ENCODE results near the gene CIT.
"Not testable (repeated sequence)": the region's sequence is repeated elsewhere in the genome, so short reads cannot be mapped to it uniquely, and the experiment has no call there.

Gene CIT

DNA sequence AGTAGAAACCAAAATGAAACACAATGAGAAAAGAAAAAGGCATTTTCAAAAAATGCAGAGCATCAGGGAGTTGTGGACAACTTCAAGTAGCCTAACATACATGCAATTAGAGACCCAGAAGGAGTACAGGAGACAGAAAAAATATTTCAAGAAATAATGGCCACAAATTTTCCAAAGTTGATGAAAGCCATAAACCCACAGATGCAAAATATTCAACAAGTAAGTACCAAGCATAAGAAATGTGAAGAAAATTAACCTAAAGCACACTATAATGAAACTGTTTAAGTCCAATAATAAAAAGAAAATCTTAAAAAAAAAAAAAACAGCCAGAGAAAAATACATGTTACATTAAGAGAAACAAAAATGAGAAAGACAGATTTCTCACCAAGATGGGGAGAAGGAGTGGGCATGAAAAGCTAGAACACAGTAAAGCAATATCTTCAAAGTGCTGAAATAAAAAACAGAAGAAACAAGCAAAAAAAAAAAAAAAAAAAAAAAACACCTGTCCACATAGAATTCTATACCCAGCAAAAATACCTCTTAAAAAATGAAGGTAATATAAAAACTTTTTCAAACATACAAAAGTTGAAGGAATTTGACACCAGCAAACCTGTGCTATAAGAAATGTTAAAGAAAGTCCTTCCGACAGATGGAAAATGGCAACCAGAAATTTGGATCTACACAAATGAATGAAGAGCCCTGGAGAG is 132.1 kb downstream of the CIT start:
- DNase-seq (ENCODE audit: low read depth in 2 of 2) = no peak

- no peak for DNase-seq (ENCODE audit: low read depth in 2 of 2)
Measured at GRCh38 chr12:119742700-119743099, 134.4 kb downstream of the CIT start.

DNA sequence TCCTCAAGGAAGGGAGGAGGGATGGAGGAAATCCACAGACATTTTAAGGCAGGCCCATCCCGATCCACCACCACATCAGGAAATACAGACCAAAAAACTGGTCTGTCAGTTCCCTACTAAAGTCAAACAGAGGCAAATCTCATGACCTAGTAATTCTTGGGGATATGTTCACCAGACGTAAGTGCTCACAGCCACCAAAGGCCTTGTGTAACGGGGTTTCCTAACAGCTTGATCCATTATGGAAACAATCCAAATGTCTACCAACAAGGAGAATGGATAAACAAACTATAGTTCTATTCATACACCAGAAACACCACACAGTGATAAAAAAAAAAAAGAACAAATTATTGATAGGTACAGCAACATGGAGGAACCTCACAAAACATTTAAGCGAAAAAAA is 136.3 kb downstream of the CIT start:
- no peak for DNase-seq (ENCODE audit: low read depth in 2 of 2)

- no peak for DNase-seq (ENCODE audit: low read depth in 2 of 2)
Measured at GRCh38 chr12:119735079-119735478, 142.0 kb downstream of the CIT start.

GRCh38 chr12:119730381-119730780 is 146.7 kb downstream of the CIT start:
- DNase-seq (ENCODE audit: low read depth in 2 of 2) = no peak

DNA sequence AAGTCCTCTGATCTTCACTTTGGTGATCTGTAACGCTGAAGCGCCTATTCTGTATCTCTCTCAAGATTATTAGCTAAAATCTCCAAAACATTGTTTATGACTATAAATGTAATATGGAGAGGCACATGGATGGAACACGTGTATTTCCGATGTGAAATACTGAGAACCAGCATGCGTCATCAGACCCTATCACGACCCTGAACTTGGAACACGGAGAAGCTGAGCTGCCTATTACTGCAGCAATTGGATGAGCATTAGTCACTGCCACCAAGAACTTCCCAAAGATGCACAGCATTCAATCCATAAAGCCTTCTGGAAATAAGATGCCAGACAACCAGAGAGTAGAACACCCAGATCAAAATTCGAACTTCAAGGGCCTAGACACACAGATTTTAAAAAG is 147.2 kb downstream of the CIT start:
- no peak for DNase-seq (ENCODE audit: low read depth in 2 of 2)

GRCh38 chr12:119728444-119728745 is 148.7 kb downstream of the CIT start:
- DNase-seq (ENCODE audit: low read depth in 2 of 2) = no peak

DNA sequence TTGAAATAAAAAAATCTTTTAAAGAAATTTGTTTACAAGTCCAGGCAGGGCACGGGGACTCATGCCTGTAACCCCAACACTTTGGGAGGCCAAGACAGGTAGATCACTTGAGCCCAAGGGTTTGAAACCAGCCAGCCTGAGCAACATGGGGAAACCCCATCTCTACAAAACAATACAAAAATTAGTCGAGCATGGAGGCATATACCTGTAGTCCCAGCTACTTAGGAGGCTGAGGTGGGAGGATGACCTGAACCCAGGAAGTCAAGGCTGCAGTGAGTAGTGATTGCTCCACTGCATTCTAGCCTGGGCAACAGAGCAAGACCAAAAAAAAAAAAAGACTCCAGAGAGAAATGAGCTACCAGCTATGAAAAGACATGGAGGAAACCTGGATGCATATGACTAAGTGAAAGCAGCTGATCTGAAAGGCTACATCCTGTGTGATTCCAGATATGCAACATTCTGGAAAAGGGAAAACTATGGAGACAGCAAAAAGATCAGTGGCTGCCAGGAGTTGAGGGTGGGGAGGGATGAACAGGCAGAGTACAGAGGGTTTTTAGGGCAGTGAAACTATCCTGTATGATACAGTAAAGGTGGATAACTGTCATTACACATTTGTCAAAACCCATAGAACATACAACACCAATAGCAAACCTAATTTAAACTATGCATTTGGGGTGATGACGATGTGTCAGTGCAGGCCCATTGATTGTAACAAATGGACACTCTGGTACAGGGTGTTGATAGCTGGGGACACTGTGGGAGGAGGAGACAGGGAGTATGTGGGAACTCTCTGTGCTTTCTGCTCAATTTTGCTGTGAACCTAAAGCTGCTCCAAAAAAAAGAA is 149.3 kb downstream of the CIT start:
- no peak for DNase-seq (ENCODE audit: low read depth in 2 of 2)

- DNase-seq (ENCODE audit: low read depth in 2 of 2) = no peak
Measured at GRCh38 chr12:119725523-119725922, 151.6 kb downstream of the CIT start.

DNA sequence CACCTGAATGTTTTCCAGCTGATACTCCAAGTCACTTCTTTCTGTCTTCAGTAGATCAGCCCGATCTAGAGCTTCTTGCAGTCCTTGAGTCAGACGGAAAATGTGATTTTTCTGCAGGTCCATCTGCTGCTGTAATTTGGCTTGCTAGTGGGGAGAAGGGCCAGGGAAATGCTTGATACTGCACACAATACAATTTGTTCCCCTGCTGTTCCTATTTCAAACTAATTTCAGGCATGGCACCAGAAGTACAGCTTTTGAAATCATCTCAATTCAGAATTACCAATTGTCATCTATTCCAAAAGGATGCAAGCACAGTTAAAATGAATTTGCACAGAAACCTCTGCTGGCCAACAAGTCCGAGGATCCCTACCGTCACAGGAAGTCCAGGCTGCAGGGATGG is 155.8 kb downstream of the CIT start:
- no peak for DNase-seq (ENCODE audit: low read depth in 2 of 2)

GRCh38 chr12:119720349-119720748 is 156.8 kb downstream of the CIT start:
- DNase-seq (ENCODE audit: low read depth in 2 of 2) = no peak

- no peak for DNase-seq (ENCODE audit: low read depth in 2 of 2)
Measured at GRCh38 chr12:119718141-119718540, 159.0 kb downstream of the CIT start.

GRCh38 chr12:119715268-119715620 is 161.9 kb downstream of the CIT start:
- no peak for DNase-seq (ENCODE audit: low read depth in 2 of 2)

- no peak for DNase-seq (ENCODE audit: low read depth in 2 of 2)
Measured at GRCh38 chr12:119714614-119715267, 162.4 kb downstream of the CIT start.

DNA sequence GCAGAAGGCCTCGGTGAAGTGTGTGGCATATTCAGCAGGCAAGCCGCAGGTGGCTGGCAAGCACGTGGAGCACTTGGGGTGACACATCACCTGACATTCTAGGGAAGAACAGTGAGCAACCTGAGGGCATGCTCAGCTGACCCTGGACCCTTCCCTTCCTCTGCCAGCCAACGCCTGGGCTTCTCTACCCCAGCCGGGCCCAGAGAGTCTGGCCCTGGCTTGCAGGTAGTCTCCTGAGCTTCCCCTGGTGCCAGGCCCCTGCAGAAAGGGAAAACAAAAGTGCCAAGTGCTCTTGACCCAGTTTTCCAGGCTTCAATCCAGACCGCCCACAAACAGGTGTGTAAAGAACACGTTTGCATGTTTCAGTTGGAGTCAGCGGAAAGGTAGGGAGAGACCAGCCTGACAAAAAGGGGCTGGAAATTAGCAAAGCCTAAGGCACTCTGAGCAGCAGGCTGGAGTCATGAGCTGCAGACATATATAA is 163.5 kb downstream of the CIT start:
- no peak for DNase-seq (ENCODE audit: low read depth in 2 of 2)

GRCh38 chr12:119712721-119713120 is 164.4 kb downstream of the CIT start:
- no peak for DNase-seq (ENCODE audit: low read depth in 2 of 2)

DNA sequence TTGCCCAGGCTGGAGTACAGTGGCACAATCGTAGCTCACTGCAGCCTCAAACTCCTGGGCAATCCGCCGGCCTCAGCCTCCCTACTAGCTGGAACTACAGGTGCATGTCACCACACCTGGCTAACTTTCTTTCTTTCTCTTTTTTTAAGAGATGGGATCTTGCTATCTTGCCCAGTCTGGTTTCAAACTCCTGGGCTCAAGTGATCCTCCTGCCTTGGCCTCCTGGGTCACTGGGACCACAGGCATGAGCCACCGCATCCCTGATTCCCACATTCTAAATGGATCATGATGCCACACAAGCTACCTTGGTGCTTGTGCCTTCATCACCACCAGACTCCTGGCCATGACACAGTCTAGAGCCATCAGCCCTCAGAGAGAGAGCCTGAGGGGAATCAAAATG is 165.4 kb downstream of the CIT start:
- DNase-seq (ENCODE audit: low read depth in 2 of 2) = no peak

DNA sequence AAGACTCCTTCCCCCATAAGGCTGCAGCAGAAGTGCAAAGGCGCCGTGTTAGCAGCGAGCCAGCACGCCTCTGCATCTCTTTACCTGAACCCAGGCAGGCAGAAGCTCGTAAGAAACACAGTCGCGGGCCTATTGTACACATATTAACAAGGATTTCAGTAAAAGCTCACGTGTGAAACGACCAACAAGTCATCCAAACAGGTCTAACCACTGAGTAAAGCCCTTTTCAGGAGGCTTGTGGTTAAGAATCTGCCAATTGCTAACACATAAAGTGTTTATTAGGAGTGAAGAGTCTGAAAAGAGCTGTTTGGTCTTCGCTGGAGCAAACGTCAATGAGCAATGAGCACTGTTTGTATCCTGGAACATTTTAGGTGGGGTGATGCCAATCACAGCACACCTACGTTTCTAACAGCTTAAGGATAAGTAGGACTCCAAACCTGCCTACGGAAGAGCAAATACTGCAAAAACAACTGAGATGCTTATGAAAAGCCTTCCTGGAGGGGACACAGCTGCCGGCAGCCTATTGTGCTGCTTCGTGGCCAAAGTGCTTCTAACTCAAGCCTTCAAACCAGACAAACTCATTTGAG is 166.1 kb downstream of the CIT start:
- no peak for DNase-seq (ENCODE audit: low read depth in 2 of 2)

DNA sequence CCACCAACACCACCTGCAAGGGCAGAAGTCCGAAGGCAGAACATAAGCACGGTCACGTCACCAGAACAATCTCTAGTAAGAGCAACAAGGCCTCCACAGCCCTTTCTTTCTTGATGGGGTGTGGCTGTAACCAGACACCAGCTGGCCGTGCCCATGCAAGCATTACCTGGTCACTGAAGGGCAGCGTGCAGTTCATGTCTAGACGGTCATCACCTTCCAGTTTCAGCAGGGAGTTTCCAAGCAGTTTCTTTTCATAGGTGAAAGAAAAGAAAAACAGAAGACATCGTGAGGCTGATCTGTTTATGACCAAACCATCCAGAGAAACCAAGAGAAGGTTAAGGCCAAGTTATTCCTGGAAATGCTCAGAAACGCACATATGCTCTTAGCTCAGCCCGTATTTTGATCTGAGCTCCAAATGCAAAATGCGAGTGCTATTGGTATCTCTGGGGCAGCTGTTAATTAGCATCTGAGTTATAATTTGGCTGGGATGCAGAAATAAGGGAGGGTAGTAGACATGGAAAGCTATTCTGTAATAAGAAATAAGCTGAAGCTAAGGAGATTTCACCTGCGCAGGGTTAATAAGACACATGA is 166.7 kb downstream of the CIT start:
- DNase-seq (ENCODE audit: low read depth in 2 of 2) = no peak

- DNase-seq (ENCODE audit: low read depth in 2 of 2) = not testable (repeated sequence)
Measured at GRCh38 chr12:119706427-119706826, 170.7 kb downstream of the CIT start.

DNA sequence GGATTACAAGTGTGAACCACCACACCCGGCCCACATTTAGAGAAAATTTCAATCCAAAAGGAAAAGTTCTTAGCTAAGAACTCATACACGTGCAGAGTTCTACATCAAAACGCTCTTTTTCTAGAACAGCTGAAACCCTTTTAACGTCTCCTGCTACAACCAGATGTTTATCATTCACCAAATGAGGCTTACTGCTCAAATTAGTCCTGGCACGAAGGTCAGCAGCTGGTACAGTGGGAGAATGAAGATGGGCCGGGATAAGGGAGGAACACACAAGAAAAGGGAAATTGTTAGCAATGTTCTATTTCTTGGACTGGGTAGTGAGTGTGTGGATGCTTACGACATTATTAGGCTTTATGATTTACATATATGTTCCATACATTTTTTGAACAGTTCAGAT is 171.9 kb downstream of the CIT start:
- no peak for DNase-seq (ENCODE audit: low read depth in 2 of 2)

- no peak for DNase-seq (ENCODE audit: low read depth in 2 of 2)
Measured at GRCh38 chr12:119704065-119704747, 172.9 kb downstream of the CIT start.

Data from stimulated activated CD4-positive, alpha-beta T cell treated with anti-CD3 and anti-CD28 coated beads, Interleukin-4, amount 100 ng/mL, for 48 hours (primary cell).